A549 treated with AZD2906 at 1 μM for 4 hours (cell line): ENCODE data around the gene MMP23B. TPM values are rescaled to one million over a fixed set of nuclear protein-coding genes. Genes with fewer than 3 reads are reported as not detected.

Experiments
- total RNA-seq: library from RNA; stranded (reverse); fragments of 200-300 nt; extraction: Qiagen RNA extraction; gene quantifications from 5 replicates; pipeline ENCODE4 v1.2.3, GENCODE V29; 2022

Gene MMP23B
- total RNA-seq, result 0.29 to 0.84 TPM (median 0.60 TPM) in 5 replicates

DNA sequence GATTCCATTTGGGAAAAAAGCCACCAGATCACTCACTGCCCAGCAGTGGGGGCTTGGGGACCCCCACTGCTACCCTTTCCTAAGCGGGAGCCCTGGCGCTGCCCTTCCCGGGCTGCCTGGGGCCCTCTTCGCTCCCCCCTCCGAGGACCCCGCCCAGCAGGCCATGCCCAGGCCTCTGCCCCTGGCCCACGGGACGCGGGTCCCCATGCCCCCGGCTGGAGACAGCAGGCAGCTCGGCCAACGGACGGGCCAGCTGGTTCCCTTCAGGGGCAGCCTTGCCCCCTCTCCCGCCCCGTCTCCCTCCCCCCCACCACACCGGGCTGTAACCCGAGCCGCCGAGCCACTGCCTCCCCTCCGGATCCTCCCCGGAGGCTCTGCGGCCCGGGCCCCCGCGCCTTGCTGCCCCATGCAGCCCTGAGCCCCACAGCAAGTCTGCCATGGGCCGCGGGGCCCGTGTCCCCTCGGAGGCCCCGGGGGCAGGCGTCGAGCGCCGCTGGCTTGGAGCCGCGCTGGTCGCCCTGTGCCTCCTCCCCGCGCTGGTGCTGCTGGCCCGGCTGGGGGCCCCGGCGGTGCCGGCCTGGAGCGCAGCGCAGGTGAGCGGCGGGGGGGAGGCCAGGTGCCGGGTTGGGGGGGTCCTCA is at the start of gene MMP23B:
Gene MMP23B (plus strand): TSS at position 392 of the 639 bp plus-strand sequence. CDS start 46 bp downstream, at position 438.

GRCh38 chr1:1599935-1600860 is 31.8 kb upstream of the MMP23B start, which contains the start of gene FNDC10:
TSS of gene FNDC10 (minus strand) at chr1:1600135. CDS start at chr1:1600015, 120 bp downstream.

DNA sequence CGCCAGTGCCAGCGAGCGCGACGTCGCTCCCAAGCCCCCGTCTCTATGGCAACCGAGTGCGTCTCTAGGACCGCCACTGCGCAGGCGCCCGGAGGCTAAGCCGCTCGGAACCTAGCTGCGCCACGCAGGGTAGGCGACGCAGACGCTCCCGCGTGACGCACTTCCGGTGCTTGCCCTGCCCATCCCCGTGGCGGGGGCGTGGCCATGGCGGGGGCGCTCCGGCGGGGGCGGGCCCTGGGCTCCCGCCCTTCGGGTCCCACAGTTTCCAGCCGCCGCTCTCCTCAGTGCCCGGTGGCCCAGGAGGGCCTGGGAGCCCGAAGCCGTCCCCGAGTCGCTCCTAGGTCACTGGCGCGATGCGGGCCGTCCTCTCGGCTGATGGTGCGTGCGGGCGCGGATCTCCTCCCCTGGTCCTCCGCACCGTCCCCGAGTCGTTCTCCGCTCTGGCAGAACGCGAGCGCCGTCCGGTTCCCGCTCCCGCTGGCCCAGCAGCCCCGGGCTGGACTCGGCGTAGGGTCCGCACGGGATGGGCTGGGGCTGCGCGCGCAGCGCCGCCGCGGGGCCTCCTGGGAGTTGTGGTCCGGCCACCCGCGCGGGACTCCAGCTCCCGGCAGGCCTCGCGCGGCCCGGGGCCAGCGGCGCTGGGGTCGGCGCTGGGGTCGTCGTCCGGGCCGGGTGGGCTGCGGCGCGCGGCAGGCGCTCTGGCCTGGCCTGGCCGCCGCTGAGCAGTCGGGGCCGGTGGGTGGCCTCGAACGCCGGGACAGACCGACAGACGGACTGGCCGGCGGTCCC is 16.5 kb upstream of the MMP23B start, which contains the start of gene MIB2:
Gene MIB2 (plus strand): TSS at position 245 of the 789 bp plus-strand sequence. CDS start 7,953 bp downstream, outside the sequence.

GRCh38 chr1:1658583-1659549 is 26.9 kb downstream of the MMP23B start, which contains the start of gene CDK11B:
TSS of gene CDK11B (minus strand) at chr1:1659004. CDS start at chr1:1657485, 1,519 bp downstream.

Other genes with a start within 250 kb of the MMP23B start
- gene CCNL2, start 232.8 kb upstream of the MMP23B start, total RNA-seq, result 38.0 to 55.0 TPM (median 48.1 TPM) in 5 replicates
- 128 to 145 TPM (median 135 TPM) in 5 replicates for gene MRPL20, start 224.9 kb upstream of the MMP23B start, total RNA-seq
- gene ANKRD65, start 210.9 kb upstream of the MMP23B start, total RNA-seq, result 0.03 to 0.10 TPM (median 0.07 TPM) in 3 of 5 replicates, not detected in the others
- 3.7 to 15.9 TPM (median 14.0 TPM) in 5 replicates for gene VWA1, start 196.5 kb upstream of the MMP23B start, total RNA-seq
- gene ATAD3C, start 182.5 kb upstream of the MMP23B start, total RNA-seq, result not detected in 5 replicates
- gene ATAD3B, start 160.4 kb upstream of the MMP23B start, total RNA-seq, result 1.1 to 3.4 TPM (median 2.9 TPM) in 5 replicates
- gene ATAD3A, start 120.0 kb upstream of the MMP23B start, total RNA-seq, result 28.5 to 38.5 TPM (median 36.5 TPM) in 5 replicates
- 0.36 to 0.75 TPM (median 0.58 TPM) in 4 of 5 replicates, not detected in the other for gene TMEM240, start 91.5 kb upstream of the MMP23B start, total RNA-seq
- 82.0 to 103 TPM (median 101 TPM) in 5 replicates for gene SSU72, start 57.3 kb upstream of the MMP23B start, total RNA-seq
- gene FNDC10, start 32.0 kb upstream of the MMP23B start, total RNA-seq, result 5.4 to 9.3 TPM (median 8.3 TPM) in 5 replicates
- 8.0 to 19.5 TPM (median 17.7 TPM) in 5 replicates for gene MIB2, start 16.7 kb upstream of the MMP23B start, total RNA-seq
- gene CDK11B, start 26.8 kb downstream of the MMP23B start, total RNA-seq, result 23.5 to 26.0 TPM (median 25.2 TPM) in 5 replicates
- gene SLC35E2B, start 60.6 kb downstream of the MMP23B start, total RNA-seq, result 10.6 to 13.0 TPM (median 12.7 TPM) in 5 replicates
- gene CDK11A, start 92.2 kb downstream of the MMP23B start, total RNA-seq, result 18.3 to 23.7 TPM (median 21.3 TPM) in 5 replicates
- 31.9 to 42.6 TPM (median 39.5 TPM) in 5 replicates for gene NADK, start 146.3 kb downstream of the MMP23B start, total RNA-seq